HEK293 (cell line): ENCODE results near the gene IFT80.
"Not testable (repeated sequence)": the region's sequence is repeated elsewhere in the genome, so short reads cannot be mapped to it uniquely, and the experiment has no call there.

ENCODE experiments used
- CTCF ChIA-PET: fragments of 350-600 bp; formaldehyde crosslinking; extraction: SDS; loops from one replicate; lab custom pipeline; 2021; ENCODE audit warnings: antibody characterized with exemption; lab: Yijun Ruan, JAX
- POLR2A ChIA-PET: fragments of 300-600 bp; formaldehyde crosslinking; extraction: SDS; loops from one replicate; lab custom pipeline; 2020; ENCODE audit warnings: antibody characterized with exemption, inconsistent platforms; lab: Yijun Ruan, JAX
- H3K27ac ChIP-seq: fragments of 200-500 bp; sonication (Bioruptor generic); 2 replicates; pipeline ENCODE4 v1.5.1; 2014; ENCODE audit warnings: low read depth, low read length, control low read depth, inconsistent platforms; ENCODE audit errors: extremely low read depth
- H3K36me3 ChIP-seq, 2 experiments: fragments of 200-500 bp in 1 of 2; sonication (Bioruptor generic) in 1 of 2; 1 replicate in 1 of 2; 2 replicates in 1 of 2; pipeline ENCODE4 v1.5.1; 2014 to 2017; ENCODE audit warnings: inconsistent platforms in 2 of 2, low read length in 2 of 2; ENCODE audit not compliant: control insufficient read depth in 2 of 2, insufficient read depth in 1 of 2
- H3K4me1 ChIP-seq: fragments of 200-500 bp; sonication (Bioruptor generic); 2 replicates; pipeline ENCODE4 v1.5.1; 2014; ENCODE audit warnings: mild to moderate bottlenecking, low read length, inconsistent platforms; ENCODE audit not compliant: control insufficient read depth, insufficient read depth
- H3K4me3 ChIP-seq: 2 replicates; pipeline ENCODE4 v1.5.1; 2011; ENCODE audit warnings: low read depth, mild to moderate bottlenecking, control low read depth, low read length, moderate library complexity
- H3K9me3 ChIP-seq: fragments of 200-500 bp; sonication (Bioruptor generic); 2 replicates; pipeline ENCODE4 v1.5.1; 2014; ENCODE audit warnings: low read depth, low read length, inconsistent platforms; ENCODE audit not compliant: control insufficient read depth, insufficient read depth
- HOXC10 ChIP-seq: sonication (generic); formaldehyde crosslinking; IDR thresholded peaks from 2 replicates; pipeline ENCODE4 v1.8.1; 2023; ENCODE audit warnings: mild to moderate bottlenecking, missing genetic modification reagents
- HOXD13 ChIP-seq: sonication (generic); formaldehyde crosslinking; IDR thresholded peaks from 2 replicates; pipeline ENCODE4 v1.8.0; 2022; ENCODE audit warnings: missing genetic modification reagents, borderline replicate concordance
- INSM2 ChIP-seq: fragments of 450-650 bp; formaldehyde crosslinking; IDR thresholded peaks from 2 replicates; pipeline ENCODE4 v1.5.1; 2016; ENCODE audit warnings: missing biosample characterization, missing genetic modification characterization
- KLF1 ChIP-seq: fragments of 450-650 bp; formaldehyde crosslinking; IDR thresholded peaks from 2 replicates; pipeline ENCODE4 v1.5.1; 2016; ENCODE audit warnings: missing biosample characterization, missing genetic modification characterization
- SCRT1 ChIP-seq: fragments of 450-650 bp; formaldehyde crosslinking; IDR thresholded peaks from 2 replicates; pipeline ENCODE4 v1.5.1; 2016; ENCODE audit warnings: missing biosample characterization, missing genetic modification characterization, borderline replicate concordance
- ZNF10 ChIP-seq: fragments of 450-650 bp; formaldehyde crosslinking; IDR thresholded peaks from 2 replicates; pipeline ENCODE4 v1.5.1; 2017; ENCODE audit warnings: missing biosample characterization, missing genetic modification characterization
- ZNF121 ChIP-seq: fragments of 450-650 bp; formaldehyde crosslinking; IDR thresholded peaks from 2 replicates; pipeline ENCODE4 v1.5.1; 2016; ENCODE audit warnings: missing biosample characterization, missing genetic modification characterization
- ZNF169 ChIP-seq: fragments of 450-650 bp; formaldehyde crosslinking; IDR thresholded peaks from 2 replicates; pipeline ENCODE4 v1.5.1; 2016; ENCODE audit warnings: missing biosample characterization, missing genetic modification characterization
- ZNF19 ChIP-seq: fragments of 450-650 bp; formaldehyde crosslinking; IDR thresholded peaks from 2 replicates; pipeline ENCODE4; 2016; ENCODE audit warnings: missing biosample characterization, missing genetic modification characterization, low read depth
- ZNF239 ChIP-seq: fragments of 450-650 bp; formaldehyde crosslinking; IDR thresholded peaks from 2 replicates; pipeline ENCODE4 v1.5.1; 2016; ENCODE audit warnings: missing biosample characterization, missing genetic modification characterization
- ZNF26 ChIP-seq: fragments of 450-650 bp; formaldehyde crosslinking; IDR thresholded peaks from 2 replicates; pipeline ENCODE4 v1.5.1; 2016; ENCODE audit warnings: missing biosample characterization, missing genetic modification characterization
- ZNF394 ChIP-seq: fragments of 450-650 bp; formaldehyde crosslinking; IDR thresholded peaks from 2 replicates; pipeline ENCODE4 v1.5.1; 2016; ENCODE audit warnings: missing biosample characterization, missing genetic modification characterization, mild to moderate bottlenecking, moderate library complexity, borderline replicate concordance
- ZNF433 ChIP-seq: fragments of 450-650 bp; formaldehyde crosslinking; IDR thresholded peaks from 2 replicates; pipeline ENCODE4 v1.5.1; 2016; ENCODE audit warnings: missing biosample characterization, missing genetic modification characterization, low read depth
- ZNF514 ChIP-seq: fragments of 450-650 bp; formaldehyde crosslinking; IDR thresholded peaks from 2 replicates; pipeline ENCODE4 v1.5.1; 2016; ENCODE audit warnings: missing biosample characterization, missing genetic modification characterization
- ZNF529 ChIP-seq: fragments of 450-650 bp; formaldehyde crosslinking; IDR thresholded peaks from 2 replicates; pipeline ENCODE4 v1.5.1; 2017; ENCODE audit warnings: missing genetic modification characterization, missing biosample characterization; ENCODE audit not compliant: insufficient replicate concordance
- ZNF548 ChIP-seq: fragments of 450-650 bp; formaldehyde crosslinking; IDR thresholded peaks from 2 replicates; pipeline ENCODE4 v1.5.1; 2016; ENCODE audit warnings: missing biosample characterization, missing genetic modification characterization
- ZNF558 ChIP-seq: fragments of 450-650 bp; formaldehyde crosslinking; IDR thresholded peaks from 2 replicates; pipeline ENCODE4 v1.5.1; 2016; ENCODE audit warnings: missing biosample characterization, missing genetic modification characterization
- ZNF600 ChIP-seq: fragments of 450-650 bp; formaldehyde crosslinking; IDR thresholded peaks from 2 replicates; pipeline ENCODE4 v1.5.1; 2016; ENCODE audit warnings: missing biosample characterization, missing genetic modification characterization

IFT80 gene

GRCh38 chr3:160247766-160248165 lies 151.3 kb downstream of the IFT80 start (continued):
- no peak for TF ChIP-seq ZNF26
- no peak for TF ChIP-seq ZNF19 (tag by site-specific recombination)
- no peak for TF ChIP-seq HOXD13 (CRISPR knock-in tag)
- TF ChIP-seq ZNF239: no peak
- no peak for TF ChIP-seq ZNF121
- no peak for TF ChIP-seq KLF1
- no peak for TF ChIP-seq SCRT1 (tag by site-specific recombination)
- TF ChIP-seq INSM2 (tag by site-specific recombination): no peak

DNA sequence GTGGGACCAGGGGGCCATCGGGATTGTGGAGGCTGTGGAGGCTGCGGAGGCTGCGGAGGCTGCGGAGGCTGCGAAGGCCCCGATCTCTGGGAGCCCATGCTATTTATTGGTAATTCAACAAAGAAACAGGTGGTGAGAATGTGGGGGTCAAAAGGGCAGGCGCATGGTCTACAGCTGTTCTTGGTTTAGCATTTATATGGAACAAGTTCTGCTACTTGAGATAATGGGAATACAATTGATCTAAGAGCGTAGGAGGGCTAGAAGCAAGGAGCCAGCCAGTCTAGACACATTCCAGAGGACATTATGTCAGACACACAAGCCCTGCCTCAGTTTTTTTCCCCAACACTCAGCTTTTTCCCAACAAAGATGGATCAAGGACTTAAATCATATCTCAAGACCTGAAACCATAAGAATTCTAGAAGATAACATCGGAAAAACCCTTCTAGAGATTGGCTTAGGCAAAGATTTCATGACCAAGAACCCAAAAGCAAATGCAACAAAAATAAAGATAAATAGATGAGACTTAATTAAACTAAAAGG lies 153.7 kb downstream of the IFT80 start:
- Histone ChIP-seq H3K27ac (no peak overlapping the region), H3K4me1 (no peaks in the 10 kb centered on the region), H3K4me3 (no peak overlapping the region), H3K36me3 (no peaks in the 10 kb centered on the region), H3K9me3 (no peaks in the 10 kb centered on the region)
- TF ChIP-seq ZNF529 (no peak), HOXC10 (CRISPR knock-in tag) (no peak), ZNF514 (no peak), ZNF558 (tag by site-specific recombination) (no peak), ZNF121 (no peak), ZNF169 (no peak)
- CTCF ChIA-PET: interaction anchor here (0.7 to 1.2 kb wide), 2 partner anchors 9 to 10 kb away, joined by 3 to 4 read pairs; no protein-coding TSS in a partner anchor
- POLR2A ChIA-PET: no interaction called here

GRCh38 chr3:160240719-160241118 lies 158.3 kb downstream of the IFT80 start:
- H3K9me3 ChIP-seq, CTCF ChIA-PET, H3K4me3 ChIP-seq, POLR2A ChIA-PET, H3K27ac ChIP-seq, H3K36me3 ChIP-seq, H3K4me1 ChIP-seq: not testable (repeated sequence)

GRCh38 chr3:160232014-160232413 lies 167.0 kb downstream of the IFT80 start:
- Histone ChIP-seq H3K4me3 (no peak overlapping the region), H3K4me1 (no peaks in the 10 kb centered on the region), H3K27ac (no peak overlapping the region), H3K9me3 (no peaks in the 10 kb centered on the region), H3K36me3 (no peaks in the 10 kb centered on the region)
- ChIA-PET POLR2A (no interaction called here), CTCF (no interaction called here)
- TF ChIP-seq ZNF394 (no peak), ZNF433 (tag by site-specific recombination) (no peak), ZNF10 (tag by site-specific recombination) (no peak), HOXC10 (CRISPR knock-in tag) (no peak)
- TF ChIP-seq, all 188 proteins: peak for 0

DNA sequence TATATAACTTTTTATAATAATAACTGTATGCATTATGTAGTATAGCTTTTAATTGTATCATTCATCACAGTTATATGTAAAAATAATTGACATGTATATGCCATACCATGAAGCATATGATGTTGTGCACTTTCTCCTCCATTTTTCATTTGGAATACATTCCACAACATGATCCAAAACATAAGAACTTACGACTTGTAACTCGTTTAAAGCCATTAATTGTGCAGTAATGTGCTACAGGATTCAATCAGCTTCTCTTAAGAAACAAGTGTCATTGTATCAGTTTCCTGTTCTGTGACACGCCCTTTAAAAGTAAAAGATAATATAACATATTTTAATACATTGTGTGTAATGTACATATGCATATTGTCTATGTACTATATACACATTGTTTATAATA lies 171.6 kb downstream of the IFT80 start:
- Histone ChIP-seq H3K27ac (no peak overlapping the region), H3K4me1 (no peaks in the 10 kb centered on the region), H3K4me3 (no peak overlapping the region)
- ChIA-PET CTCF (no interaction called here), POLR2A (no interaction called here)
- no peak for TF ChIP-seq ZNF548 (tag by site-specific recombination)
- TF ChIP-seq ZNF600 (tag by site-specific recombination): peak; percentile 67
- TF ChIP-seq, all 188 proteins: peak for 1
- Histone ChIP-seq H3K9me3 (no peaks in the 10 kb centered on the region), H3K36me3 (no peaks in the 10 kb centered on the region)
